Hepatocyte (in vitro differentiated cells): ENCODE data around the gene MTG2. TPM values are rescaled to one million over a fixed set of nuclear protein-coding genes. Genes with fewer than 3 reads are reported as not detected.

ENCODE experiments used
- DNase-seq: peaks from one replicate; pipeline ENCODE4 v3.0.0-alpha.2; 2016; ENCODE audit warnings: low spot score
- H2AFZ ChIP-seq: fragments of 200-600 bp; sonication (generic); 2 replicates; pipeline ENCODE4 v1.6.0; 2016; ENCODE audit warnings: antibody characterized with exemption, mild to moderate bottlenecking
- H3K27ac ChIP-seq: fragments of 200-600 bp; sonication (generic); 2 replicates; pipeline ENCODE4 v1.5.1; 2016; ENCODE audit warnings: mild to moderate bottlenecking
- H3K27me3 ChIP-seq: fragments of 200-600 bp; sonication (generic); 2 replicates; pipeline ENCODE4 v1.6.1; 2016
- H3K36me3 ChIP-seq: fragments of 200-600 bp; sonication (generic); replicated peaks from 2 replicates; pipeline ENCODE4 v1.5.1; 2016; ENCODE audit warnings: low read depth; ENCODE audit not compliant: insufficient read depth
- H3K4me1 ChIP-seq: fragments of 200-600 bp; sonication (generic); 2 replicates; pipeline ENCODE4 v1.5.1; 2016; ENCODE audit warnings: mild to moderate bottlenecking, moderate library complexity; ENCODE audit not compliant: insufficient read depth
- H3K4me2 ChIP-seq: fragments of 200-600 bp; sonication (generic); 2 replicates; pipeline ENCODE4 v1.6.0; 2016
- H3K4me3 ChIP-seq: fragments of 200-600 bp; sonication (generic); 2 replicates; pipeline ENCODE4 v1.5.1; 2016; ENCODE audit warnings: mild to moderate bottlenecking
- H3K79me2 ChIP-seq: fragments of 200-600 bp; sonication (generic); 2 replicates; pipeline ENCODE4 v1.6.0; 2017; ENCODE audit warnings: mild to moderate bottlenecking
- H3K9me2 ChIP-seq: fragments of 200-600 bp; sonication (generic); replicated peaks from 2 replicates; pipeline ENCODE4 v1.6.0; 2017; ENCODE audit warnings: mild to moderate bottlenecking; ENCODE audit not compliant: insufficient read depth
- H3K9me3 ChIP-seq: fragments of 200-600 bp; sonication (generic); 2 replicates; pipeline ENCODE4 v1.5.1; 2016; ENCODE audit warnings: low read depth, mild to moderate bottlenecking
- H4K20me1 ChIP-seq: fragments of 200-600 bp; sonication (generic); 2 replicates; pipeline ENCODE4 v1.6.0; 2016; ENCODE audit warnings: mild to moderate bottlenecking; ENCODE audit not compliant: insufficient read depth, poor library complexity, severe bottlenecking
- EZH2 ChIP-seq: fragments of 200-600 bp; sonication (generic); IDR thresholded peaks from 2 replicates; pipeline ENCODE4 v1.6.1; 2016; ENCODE audit warnings: antibody characterized with exemption, mild to moderate bottlenecking, borderline replicate concordance
- EZH2phosphoT487 ChIP-seq: fragments of 200-600 bp; sonication (generic); IDR thresholded peaks from one replicate; pipeline ENCODE4 v1.6.1; 2018; ENCODE audit warnings: antibody characterized with exemption, mild to moderate bottlenecking, low read depth, moderate library complexity; ENCODE audit not compliant: unreplicated experiment, severe bottlenecking
- WGBS: methylation state at CpG from one replicate; pipeline ENCODE4 v1.1.6; 2016; ENCODE audit warnings: low lambda C conversion rate; ENCODE audit errors: missing lambda C conversion rate; 5-methylcytosine and 5-hydroxymethylcytosine counted together
- polyA plus RNA-seq: library from polyadenylated mRNA; unstranded; fragments of >200 nt; fragmentation: Nextera tagmentation; extraction: Ambion mirVana; gene quantifications from 2 replicates; pipeline ENCODE4 v1.2.1, GENCODE V29; 2016
- total RNA-seq: library from RNA; depleted of rRNA; stranded (reverse); fragments of >200 nt; gene quantifications from 2 replicates; pipeline ENCODE4 v1.2.3, GENCODE V29; 2014
- TF ChIP-seq, protein P1 (sequence below): fragments of 200-600 bp; sonication (generic); IDR thresholded peaks from 2 replicates; pipeline ENCODE4 v1.5.1; 2016; ENCODE audit warnings: antibody characterized with exemption, mild to moderate bottlenecking; ENCODE audit not compliant: poor library complexity

Gene MTG2
- total and polyA plus RNA-seq, 2 experiments from 2014 or later = 18.4 to 26.7 TPM

DNA sequence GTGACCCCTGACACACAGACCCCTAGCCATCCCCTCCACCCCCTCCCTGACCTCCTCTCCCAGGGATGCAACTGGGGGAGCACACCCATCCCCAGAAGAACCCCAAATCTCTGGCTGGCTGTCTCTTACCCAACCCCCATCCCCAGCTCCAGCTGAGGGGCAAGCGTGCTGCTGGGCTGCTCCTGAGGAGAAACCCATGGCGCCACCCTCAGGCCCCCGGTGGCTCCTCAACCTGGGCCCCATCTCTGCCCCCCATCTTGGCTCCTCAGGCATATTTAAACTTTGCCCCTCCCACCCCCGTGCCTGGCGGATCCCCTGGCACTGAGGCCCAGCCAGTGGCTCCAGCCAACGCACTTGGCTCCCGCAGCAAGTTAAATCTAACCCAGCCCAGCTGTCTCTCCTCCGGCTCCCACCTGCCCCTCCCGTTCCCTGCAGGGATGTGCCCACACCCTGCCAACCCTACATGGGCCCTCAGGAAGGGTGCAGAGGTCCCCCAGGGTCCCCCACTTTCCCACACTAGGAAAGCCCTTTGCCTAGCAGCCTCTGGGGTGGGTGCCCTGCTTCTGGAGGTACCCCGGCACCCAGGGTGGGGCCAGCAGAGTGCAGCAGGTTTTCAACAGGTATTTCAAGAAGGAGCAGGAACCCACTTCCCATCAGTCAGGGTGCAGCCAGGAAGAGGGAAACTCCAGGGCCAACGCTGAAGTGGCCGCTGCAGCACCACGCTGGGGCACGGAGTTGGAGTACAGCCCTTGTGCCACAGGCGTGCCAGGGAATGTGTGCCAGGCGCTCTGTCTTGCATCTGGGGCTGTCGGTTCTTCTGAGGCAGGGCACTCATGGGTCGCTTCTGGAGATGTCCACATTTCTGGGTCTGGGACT lies 50.2 kb downstream of the MTG2 start:
- TF ChIP-seq, protein P1, sequence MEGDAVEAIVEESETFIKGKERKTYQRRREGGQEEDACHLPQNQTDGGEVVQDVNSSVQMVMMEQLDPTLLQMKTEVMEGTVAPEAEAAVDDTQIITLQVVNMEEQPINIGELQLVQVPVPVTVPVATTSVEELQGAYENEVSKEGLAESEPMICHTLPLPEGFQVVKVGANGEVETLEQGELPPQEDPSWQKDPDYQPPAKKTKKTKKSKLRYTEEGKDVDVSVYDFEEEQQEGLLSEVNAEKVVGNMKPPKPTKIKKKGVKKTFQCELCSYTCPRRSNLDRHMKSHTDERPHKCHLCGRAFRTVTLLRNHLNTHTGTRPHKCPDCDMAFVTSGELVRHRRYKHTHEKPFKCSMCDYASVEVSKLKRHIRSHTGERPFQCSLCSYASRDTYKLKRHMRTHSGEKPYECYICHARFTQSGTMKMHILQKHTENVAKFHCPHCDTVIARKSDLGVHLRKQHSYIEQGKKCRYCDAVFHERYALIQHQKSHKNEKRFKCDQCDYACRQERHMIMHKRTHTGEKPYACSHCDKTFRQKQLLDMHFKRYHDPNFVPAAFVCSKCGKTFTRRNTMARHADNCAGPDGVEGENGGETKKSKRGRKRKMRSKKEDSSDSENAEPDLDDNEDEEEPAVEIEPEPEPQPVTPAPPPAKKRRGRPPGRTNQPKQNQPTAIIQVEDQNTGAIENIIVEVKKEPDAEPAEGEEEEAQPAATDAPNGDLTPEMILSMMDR = no peak
- TF ChIP-seq EZH2 (no peak), EZH2phosphoT487 (no peak)
- H3K79me2 ChIP-seq = no peaks in the 10 kb centered on the region
- H3K36me3 ChIP-seq = no peaks in the 10 kb centered on the region
- H3K9me2 ChIP-seq = no peaks in the 10 kb centered on the region
- H3K4me1 ChIP-seq = no peaks in the 10 kb centered on the region
- no peak for DNase-seq
- no peak overlapping the region for H3K27ac ChIP-seq
- no peak overlapping the region for H2AFZ ChIP-seq
- 87% methylated on average over 17 of the region's 18 CpGs for WGBS
- H3K4me2 ChIP-seq = no peak overlapping the region
- H4K20me1 ChIP-seq = no peaks in the 10 kb centered on the region
- no peak overlapping the region for H3K4me3 ChIP-seq
- H3K9me3 ChIP-seq = no peaks in the 10 kb centered on the region
- no peaks in the 10 kb centered on the region for H3K27me3 ChIP-seq

DNA sequence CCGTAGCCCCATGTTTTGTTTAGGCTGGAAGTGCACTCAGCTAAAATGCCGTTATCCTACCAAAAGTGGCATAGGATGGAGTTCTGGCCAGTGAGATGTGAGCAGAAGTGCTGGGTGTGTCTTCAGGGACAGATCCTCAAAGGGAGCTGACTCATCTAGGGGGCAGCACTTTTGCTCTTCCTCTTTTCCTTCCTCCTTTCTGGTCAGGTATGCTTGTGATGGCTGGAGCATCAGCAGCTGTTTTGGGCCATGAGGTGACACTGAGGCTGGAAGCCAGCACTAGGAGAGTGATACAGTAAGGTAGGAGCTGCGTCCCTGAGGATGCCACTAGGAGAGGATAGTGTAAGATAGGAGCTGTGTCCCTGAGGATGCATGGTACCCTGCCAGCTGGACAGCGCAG lies 50.9 kb downstream of the MTG2 start:
- no peaks in the 10 kb centered on the region for H3K36me3 ChIP-seq
- H3K4me3 ChIP-seq = no peak overlapping the region
- no peak overlapping the region for H2AFZ ChIP-seq
- no peaks in the 10 kb centered on the region for H3K4me1 ChIP-seq
- H3K79me2 ChIP-seq = peaks cover under 1% of the 10 kb centered on the region
- no peaks in the 10 kb centered on the region for H3K9me3 ChIP-seq
- H3K9me2 ChIP-seq = no peaks in the 10 kb centered on the region
- TF ChIP-seq, protein P1 = no peak
- TF ChIP-seq EZH2phosphoT487 (no peak), EZH2 (no peak)
- WGBS = 91% methylated on average over 4 of the region's 4 CpGs
- DNase-seq = no peak
- no peaks in the 10 kb centered on the region for H4K20me1 ChIP-seq
- H3K27ac ChIP-seq = no peak overlapping the region
- H3K4me2 ChIP-seq = no peak overlapping the region
- H3K27me3 ChIP-seq = no peaks in the 10 kb centered on the region

DNA sequence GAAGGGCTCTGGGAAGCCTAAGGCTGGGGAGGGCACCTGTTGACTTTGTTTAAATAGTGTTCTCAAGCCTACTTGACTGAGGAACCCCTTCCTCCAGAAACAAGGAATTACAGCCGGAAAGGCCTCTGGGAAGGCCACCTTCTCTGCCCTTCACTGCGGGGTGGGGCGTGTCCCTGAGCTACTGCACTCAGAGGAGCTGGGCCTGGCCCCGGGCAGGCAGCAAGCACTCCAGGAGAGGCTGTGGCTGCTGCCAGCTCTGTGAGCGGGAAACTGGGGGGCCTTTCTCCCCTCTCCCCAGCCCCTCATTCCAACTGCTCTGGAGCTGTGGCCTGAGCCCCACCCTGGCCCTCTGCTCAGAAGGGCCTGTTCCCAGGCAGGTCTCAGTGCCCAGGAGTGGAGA lies 51.5 kb downstream of the MTG2 start:
- Histone ChIP-seq H3K36me3 (no peaks in the 10 kb centered on the region), H3K9me3 (no peaks in the 10 kb centered on the region), H3K4me2 (no peak overlapping the region), H3K9me2 (no peaks in the 10 kb centered on the region), H3K27me3 (no peaks in the 10 kb centered on the region), H3K4me3 (no peak overlapping the region), H4K20me1 (peaks cover 5% of the 10 kb centered on the region), H3K27ac (no peak overlapping the region), H3K4me1 (no peaks in the 10 kb centered on the region), H3K79me2 (peaks cover 7% of the 10 kb centered on the region), H2AFZ (no peak overlapping the region)
- no peak for DNase-seq
- TF ChIP-seq, protein P1 = no peak
- WGBS = 75% methylated on average over 5 of the region's 5 CpGs
